ENCODE measurements around the gene ZNF117. TPM values are rescaled to one million over a fixed set of nuclear protein-coding genes. Genes with fewer than 3 reads are reported as not detected.
"Not testable (repeated sequence)": the region's sequence is repeated elsewhere in the genome, so short reads cannot be mapped to it uniquely, and the experiment has no call there.

Gene ZNF117
- total RNA-seq, 4 donors from 2014 or later = 2.2 to 48.6 (median 7.0) TPM

DNA sequence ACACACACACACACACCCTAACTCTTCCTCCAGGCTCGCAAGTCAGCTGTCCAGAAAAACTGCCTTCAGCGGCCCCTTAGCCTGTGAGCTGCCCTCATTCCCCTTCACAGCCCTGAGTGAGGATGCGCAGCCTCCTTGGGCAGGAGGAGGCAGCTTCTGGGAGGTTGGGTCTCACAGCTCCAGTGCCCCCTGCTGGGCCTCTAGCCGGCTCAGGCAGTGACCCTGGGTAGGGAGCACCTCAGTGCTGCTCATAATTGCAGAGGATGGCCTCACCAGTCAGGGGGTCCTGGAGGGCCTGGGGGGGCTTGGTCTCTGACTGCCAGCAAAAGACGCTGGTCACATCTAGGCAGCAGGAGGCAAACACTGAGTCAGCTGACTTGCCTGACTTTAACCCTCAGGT, 44.1 kb downstream of the ZNF117 start:
- 17 to 34% methylated on average over 1 to 5 of the region's 5 CpGs for WGBS, 2 donors (ENCODE audit: low coverage in 1 of 2)
- H3K4me3 ChIP-seq = no peak overlapping the region
- H3K4me1 ChIP-seq = peaks cover 8 to 10% (median 9%) of the 10 kb centered on the region in 4 donors
- in situ Hi-C loops (cut with MboI; ENCODE audit: low pct_ligation_motif_present in 1 of 4, low pct_unique_long_range_greater_than_20kb in 1 of 4, low sequenced_read_pairs in 3 of 4) = no loop called here
- no peaks in the 10 kb centered on the region for H3K9me3 ChIP-seq
- H3K27me3 ChIP-seq = peaks cover 42% of the 10 kb centered on the region
- no peaks in the 10 kb centered on the region for H3K36me3 ChIP-seq
- DNase-seq = no peak
- intact Hi-C loops (cut with DNase I; ENCODE audit: low total_unique reads) = no loop called here
- no peak overlapping the region for H3K27ac ChIP-seq
- no peak for TF ChIP-seq EP300 (IDR thresholded peaks at IDR 0.05; ENCODE audit: low read depth)
- no peak for TF ChIP-seq POLR2AphosphoS5 (IDR thresholded peaks at IDR 0.05)
- TF ChIP-seq POLR2A (IDR thresholded peaks at IDR 0.05) = no peak
- TF ChIP-seq, protein P1, sequence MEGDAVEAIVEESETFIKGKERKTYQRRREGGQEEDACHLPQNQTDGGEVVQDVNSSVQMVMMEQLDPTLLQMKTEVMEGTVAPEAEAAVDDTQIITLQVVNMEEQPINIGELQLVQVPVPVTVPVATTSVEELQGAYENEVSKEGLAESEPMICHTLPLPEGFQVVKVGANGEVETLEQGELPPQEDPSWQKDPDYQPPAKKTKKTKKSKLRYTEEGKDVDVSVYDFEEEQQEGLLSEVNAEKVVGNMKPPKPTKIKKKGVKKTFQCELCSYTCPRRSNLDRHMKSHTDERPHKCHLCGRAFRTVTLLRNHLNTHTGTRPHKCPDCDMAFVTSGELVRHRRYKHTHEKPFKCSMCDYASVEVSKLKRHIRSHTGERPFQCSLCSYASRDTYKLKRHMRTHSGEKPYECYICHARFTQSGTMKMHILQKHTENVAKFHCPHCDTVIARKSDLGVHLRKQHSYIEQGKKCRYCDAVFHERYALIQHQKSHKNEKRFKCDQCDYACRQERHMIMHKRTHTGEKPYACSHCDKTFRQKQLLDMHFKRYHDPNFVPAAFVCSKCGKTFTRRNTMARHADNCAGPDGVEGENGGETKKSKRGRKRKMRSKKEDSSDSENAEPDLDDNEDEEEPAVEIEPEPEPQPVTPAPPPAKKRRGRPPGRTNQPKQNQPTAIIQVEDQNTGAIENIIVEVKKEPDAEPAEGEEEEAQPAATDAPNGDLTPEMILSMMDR (IDR thresholded peaks at IDR 0.05) = no peak

DNA sequence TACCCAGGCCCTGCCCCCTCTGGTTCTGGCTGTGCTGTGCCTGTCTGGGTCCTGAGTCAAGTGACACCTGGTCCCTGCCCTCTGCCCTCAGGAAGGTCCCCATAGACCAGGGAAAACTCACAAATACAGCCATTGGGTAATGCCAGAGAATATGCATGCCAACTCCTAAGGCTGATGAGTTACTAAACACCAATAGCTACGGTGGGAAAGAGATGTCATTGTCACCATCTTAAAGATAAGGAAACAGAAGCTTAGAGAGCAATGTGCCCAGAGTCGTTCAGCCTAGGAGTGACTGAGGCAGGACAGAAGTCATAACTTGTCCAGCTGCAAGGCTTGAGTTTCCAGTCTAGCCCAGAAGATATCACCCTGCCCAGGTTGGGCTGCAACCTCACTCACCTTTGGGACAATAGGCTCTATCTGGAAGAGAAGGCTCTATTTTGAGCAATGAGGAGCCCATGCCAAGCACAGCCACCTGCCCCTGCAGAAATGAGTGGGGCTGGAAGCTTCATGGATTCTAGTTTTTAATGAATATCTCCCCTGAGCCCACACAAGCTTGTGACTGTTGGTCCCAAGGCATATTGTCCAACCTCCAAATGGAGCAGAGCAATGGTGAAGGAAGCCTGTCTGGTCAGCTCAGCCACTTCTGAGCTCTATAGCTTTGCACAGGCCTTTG, 45.2 kb downstream of the ZNF117 start:
- no peak for DNase-seq
- intact Hi-C loops (cut with DNase I; ENCODE audit: low total_unique reads) (no loop called here), in situ Hi-C loops (cut with MboI; ENCODE audit: low pct_ligation_motif_present in 1 of 4, low pct_unique_long_range_greater_than_20kb in 1 of 4, low sequenced_read_pairs in 3 of 4) (no loop called here)
- no peak overlapping the region for H3K4me3 ChIP-seq
- H3K27me3 ChIP-seq = peaks cover 42% of the 10 kb centered on the region
- no peaks in the 10 kb centered on the region for H3K36me3 ChIP-seq
- 35% methylated on average over 2 of the region's 2 CpGs; no CpG with 5 or more reads in 1 of the 2 donors for WGBS, 2 donors (ENCODE audit: low coverage in 1 of 2)
- H3K4me1 ChIP-seq = peaks cover 8 to 10% (median 9%) of the 10 kb centered on the region in 4 donors
- H3K9me3 ChIP-seq = no peaks in the 10 kb centered on the region
- TF ChIP-seq, protein P1 (IDR thresholded peaks at IDR 0.05) = no peak
- TF ChIP-seq EP300 (IDR thresholded peaks at IDR 0.05; ENCODE audit: low read depth) (no peak), POLR2AphosphoS5 (IDR thresholded peaks at IDR 0.05) (no peak), POLR2A (IDR thresholded peaks at IDR 0.05) (no peak)
- no peak overlapping the region for H3K27ac ChIP-seq

DNA sequence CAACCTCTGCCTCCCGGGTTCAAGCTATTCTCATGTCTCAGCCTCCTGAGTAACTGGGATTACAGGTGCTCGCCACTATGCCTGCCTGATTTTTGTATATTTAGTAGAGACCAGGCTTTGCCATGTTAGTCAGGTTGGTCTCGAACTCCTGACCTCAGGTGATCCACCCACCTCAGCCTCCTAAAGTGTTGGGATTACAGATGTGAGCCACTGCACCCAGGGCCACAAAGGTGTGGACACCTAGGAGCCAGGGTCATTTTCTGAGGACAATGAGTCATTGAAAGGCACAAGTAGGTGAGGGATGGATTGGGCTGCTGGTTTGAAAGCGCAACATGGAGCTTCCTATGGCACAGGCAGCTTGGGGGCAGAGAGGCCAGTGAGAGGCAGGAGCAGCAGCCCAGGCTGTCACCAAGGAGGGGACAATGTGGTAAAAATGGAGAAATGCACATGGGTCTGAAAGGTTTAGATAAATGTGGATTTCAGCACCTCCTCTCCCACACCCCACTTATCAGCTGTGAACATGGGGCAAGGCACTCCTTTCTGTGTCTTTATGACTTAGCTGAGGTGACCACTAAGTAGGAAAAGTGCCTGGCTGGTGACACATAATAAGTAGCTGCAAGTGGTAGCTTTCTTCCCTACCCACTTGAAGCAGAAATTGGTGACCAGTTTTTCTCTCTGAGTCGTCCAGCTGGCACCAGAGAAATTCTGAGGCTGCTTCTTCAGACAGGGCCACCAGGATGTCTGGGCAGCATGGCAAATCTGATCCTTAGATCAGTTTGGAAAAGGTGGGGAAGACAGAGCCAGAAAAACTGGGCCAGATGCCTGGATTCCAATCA, 46.0 kb downstream of the ZNF117 start:
- intact Hi-C loops (cut with DNase I; ENCODE audit: low total_unique reads); H3K27ac ChIP-seq; H3K9me3 ChIP-seq; H3K4me1 ChIP-seq; in situ Hi-C loops (cut with MboI; ENCODE audit: low pct_ligation_motif_present in 1 of 4, low pct_unique_long_range_greater_than_20kb in 1 of 4, low sequenced_read_pairs in 3 of 4); H3K36me3 ChIP-seq; DNase-seq; H3K4me3 ChIP-seq: not testable (repeated sequence)
- 77 to 100% methylated on average over 1 to 5 of the region's 5 CpGs for WGBS, 2 donors (ENCODE audit: low coverage in 1 of 2)
- H3K27me3 ChIP-seq = peaks cover 42% of the 10 kb centered on the region

DNA sequence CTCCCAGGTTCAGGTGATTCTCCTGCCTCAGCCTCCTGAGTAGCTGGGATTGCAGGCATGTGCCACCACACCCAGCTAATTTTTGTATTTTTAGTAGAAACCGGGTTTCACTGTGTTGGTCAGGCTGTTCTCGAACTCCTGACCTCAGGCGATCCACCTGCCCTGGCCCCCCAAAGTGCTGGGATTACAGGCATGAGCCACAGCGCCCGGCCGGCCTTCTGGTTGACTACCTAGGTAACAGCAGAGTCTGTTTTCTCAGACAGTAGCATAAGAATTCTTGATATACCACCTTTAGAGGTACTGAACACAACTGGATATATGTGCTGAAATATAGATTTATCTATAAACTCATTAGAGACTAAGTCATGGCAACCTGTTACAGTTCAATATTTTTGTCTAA, 50.8 kb downstream of the ZNF117 start:
- in situ Hi-C loops (cut with MboI; ENCODE audit: low pct_ligation_motif_present in 1 of 4, low pct_unique_long_range_greater_than_20kb in 1 of 4, low sequenced_read_pairs in 3 of 4); H3K9me3 ChIP-seq; H3K27ac ChIP-seq; H3K4me1 ChIP-seq; H3K4me3 ChIP-seq; H3K27me3 ChIP-seq; H3K36me3 ChIP-seq; intact Hi-C loops (cut with DNase I; ENCODE audit: low total_unique reads); DNase-seq: not testable (repeated sequence)
- 96% methylated on average over 6 of the region's 6 CpGs; no CpG with 5 or more reads in 1 of the 2 donors for WGBS, 2 donors (ENCODE audit: low coverage in 1 of 2)

DNA sequence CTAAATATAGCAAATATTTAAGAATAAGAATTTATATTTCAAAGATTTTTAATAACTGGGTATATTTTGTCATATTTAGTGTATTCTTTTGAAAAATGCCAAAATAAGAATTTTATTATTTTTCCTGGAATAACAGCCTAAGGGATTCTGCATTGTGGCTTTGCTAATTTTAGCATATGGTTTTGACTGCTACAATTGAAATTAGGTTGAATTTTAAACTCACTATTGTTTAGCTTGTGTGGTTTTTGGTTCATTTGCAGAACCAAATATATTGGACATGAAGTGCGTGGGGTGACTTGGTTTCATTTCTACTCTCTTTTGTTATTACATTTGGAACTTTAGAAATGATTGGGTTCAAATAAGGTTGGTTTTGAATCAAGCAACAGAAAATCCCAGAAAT, 52.3 kb downstream of the ZNF117 start:
- Histone ChIP-seq H3K9me3 (peaks cover 10 to 13% of the 10 kb centered on the region in 2 donors), H3K27me3 (no peaks in the 10 kb centered on the region), H3K4me3 (no peak overlapping the region), H3K27ac (no peak overlapping the region), H3K4me1 (no peaks in the 10 kb centered on the region), H3K36me3 (no peaks in the 10 kb centered on the region)
- DNase-seq = no peak
- in situ Hi-C loops (cut with MboI; ENCODE audit: low pct_ligation_motif_present in 1 of 4, low pct_unique_long_range_greater_than_20kb in 1 of 4, low sequenced_read_pairs in 3 of 4) (no loop called here), intact Hi-C loops (cut with DNase I; ENCODE audit: low total_unique reads) (no loop called here)
- WGBS, 2 donors (ENCODE audit: low coverage in 1 of 2) = 78 to 91% methylated on average over 1 of the region's 1 CpG
- TF ChIP-seq EP300 (IDR thresholded peaks at IDR 0.05; ENCODE audit: low read depth) (no peak), POLR2AphosphoS5 (IDR thresholded peaks at IDR 0.05) (no peak), POLR2A (IDR thresholded peaks at IDR 0.05) (no peak)
- TF ChIP-seq, protein P1 (IDR thresholded peaks at IDR 0.05) = no peak
